HG03558 (cell line): ENCODE data around the gene ODAD2.

Experiments used
- ATAC-seq: cut with Tn5 transposase; IDR thresholded peaks from one replicate; pipeline ENCODE4 v1.9.1; 2021; ENCODE audit warnings: moderate number of reproducible peaks; ENCODE audit not compliant: unreplicated experiment; ENCODE audit errors: extremely low read depth

Gene ODAD2

DNA sequence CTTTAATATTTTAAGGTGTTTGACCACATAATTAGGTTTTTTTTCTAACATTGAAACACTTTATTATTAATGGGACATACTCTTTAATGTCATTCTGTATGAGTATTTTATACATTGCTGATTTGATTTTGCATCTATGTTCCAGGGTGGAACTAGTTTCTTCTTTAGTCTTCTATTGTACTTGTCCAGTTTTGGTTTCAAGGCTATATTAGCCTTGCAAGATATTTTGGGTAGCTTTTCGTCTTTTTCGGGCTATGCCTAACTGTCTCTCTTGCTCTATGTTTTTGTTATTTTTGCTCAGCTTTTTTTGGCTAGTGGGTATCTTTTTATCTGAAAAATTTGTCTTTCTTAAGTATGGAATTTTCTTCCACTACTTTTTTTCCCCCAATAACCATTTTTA lies 214.6 kb downstream of the ODAD2 start:
- no peak for ATAC-seq

DNA sequence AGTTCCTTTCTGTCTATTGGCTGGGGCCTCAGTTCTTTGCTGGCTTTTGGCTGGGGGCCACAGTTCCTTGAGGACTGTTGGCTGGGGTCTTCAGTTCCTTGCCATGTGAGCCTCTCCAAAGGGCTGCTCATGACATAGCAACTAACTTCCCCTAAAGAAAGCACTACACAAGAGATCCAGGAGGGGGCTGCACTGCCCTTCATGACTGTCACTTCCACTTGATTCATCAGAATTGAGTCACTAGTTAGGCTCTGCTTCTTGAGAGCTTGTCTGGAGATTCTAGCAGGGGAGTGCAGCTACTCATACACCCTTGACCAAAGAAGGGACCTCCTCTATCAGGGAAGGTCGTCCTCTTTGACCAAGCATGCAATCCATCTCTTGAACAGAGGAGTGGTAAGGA lies 215.2 kb downstream of the ODAD2 start:
- no peak for ATAC-seq

DNA sequence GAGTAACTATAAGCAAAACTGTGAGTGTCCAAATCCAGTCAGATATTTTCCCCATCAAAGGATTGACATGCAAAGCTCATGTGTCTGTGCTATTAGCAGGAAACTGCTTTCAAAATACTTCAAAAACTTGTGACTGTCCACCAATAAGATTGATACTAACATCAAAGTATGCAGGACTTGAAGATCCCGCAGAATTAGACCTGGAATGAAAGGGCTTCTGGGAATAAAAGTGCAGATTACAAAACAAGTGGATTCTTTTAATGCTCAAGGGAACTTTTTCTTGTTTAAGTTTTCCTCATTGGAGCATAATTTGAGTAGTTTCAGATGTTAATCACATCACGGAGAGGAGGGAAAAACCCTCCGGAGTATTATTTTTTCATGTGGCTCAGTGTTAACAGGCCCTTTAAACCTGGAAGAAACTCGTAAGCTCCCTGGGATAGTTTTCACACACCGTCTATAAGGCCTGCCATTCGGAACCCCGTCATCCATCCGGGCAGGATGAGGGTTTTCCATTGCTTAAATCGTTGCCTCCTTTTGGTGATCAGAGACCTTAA lies 219.3 kb downstream of the ODAD2 start:
- no peak for ATAC-seq

- ATAC-seq, result no peak
Observed at GRCh38 chr10:27774831-27775230, 224.0 kb downstream of the ODAD2 start.

GRCh38 chr10:27771231-27771630 lies 227.6 kb downstream of the ODAD2 start:
- ATAC-seq, result no peak

DNA sequence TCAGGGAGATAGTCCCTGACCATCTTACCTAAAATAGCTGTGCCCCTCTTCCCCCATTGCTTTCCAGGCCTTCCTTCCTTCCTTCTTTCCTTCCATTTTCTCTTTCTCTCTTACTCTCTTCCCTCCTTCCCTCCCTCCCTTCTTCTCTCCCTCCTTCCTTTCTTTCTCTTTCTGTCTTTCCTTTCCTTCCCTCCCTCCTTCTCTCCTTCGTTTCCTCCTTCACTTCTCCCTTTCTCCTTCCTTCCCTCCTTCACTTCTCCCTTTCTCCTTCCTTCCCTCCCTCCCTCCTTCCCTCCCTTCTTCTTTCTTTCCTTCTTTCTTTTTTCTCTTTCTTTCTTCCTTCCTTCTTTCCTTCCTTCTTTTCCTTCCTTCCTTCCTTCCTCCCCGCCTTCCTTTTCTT lies 228.7 kb downstream of the ODAD2 start:
- ATAC-seq, result no peak
